SK-N-SH treated with all-trans-retinoic acid at 6 μM for 48 hours (cell line): Measurements from ENCODE around the gene HCAR2.
A peak's percentile ranks its signal among the peaks of the same experiment; 100 is the strongest.

Experiments used
- ATAC-seq: fragments of 200-7000 bp; cut with Tn5 transposase; 3 replicates; pipeline ENCODE4 v1.9.1; 2020; ENCODE audit warnings: mild to moderate bottlenecking, moderate library complexity
- ARNTL ChIP-seq: fragments of 450-650 bp; formaldehyde crosslinking; IDR thresholded peaks from 2 replicates; pipeline ENCODE4 v1.5.0; 2020; ENCODE audit warnings: low read depth, mild to moderate bottlenecking, moderate library complexity, borderline replicate concordance
- BACH2 ChIP-seq: fragments of 250-450 bp; sonication (Bioruptor Pico); IDR thresholded peaks from 2 replicates; pipeline ENCODE4 v1.9.0; 2021; ENCODE audit warnings: mild to moderate bottlenecking, borderline replicate concordance
- CSDC2 ChIP-seq: fragments of 250-450 bp; sonication (Bioruptor Pico); IDR thresholded peaks from 2 replicates; pipeline ENCODE4 v1.5.0; 2020; ENCODE audit warnings: mild to moderate bottlenecking, moderate library complexity
- ESRRG ChIP-seq: fragments of 250-450 bp; sonication (Bioruptor Pico); IDR thresholded peaks from 2 replicates; pipeline ENCODE4 v1.6.1; 2021; ENCODE audit warnings: mild to moderate bottlenecking
- GLIS3 ChIP-seq: fragments of 250-450 bp; sonication (Bioruptor Pico); IDR thresholded peaks from 2 replicates; pipeline ENCODE4 v1.5.0; 2020; ENCODE audit warnings: mild to moderate bottlenecking, moderate library complexity
- OSR1 ChIP-seq: fragments of 250-450 bp; sonication (Bioruptor Pico); IDR thresholded peaks from 2 replicates; pipeline ENCODE4 v1.8.0; 2022; ENCODE audit warnings: moderate library complexity, mild to moderate bottlenecking, inconsistent platforms
- PPARA ChIP-seq: fragments of 250-450 bp; sonication (Bioruptor Pico); IDR thresholded peaks from 2 replicates; pipeline ENCODE4 v1.5.0; 2020; ENCODE audit warnings: mild to moderate bottlenecking, borderline replicate concordance
- RARB ChIP-seq: fragments of 250-450 bp; sonication (Bioruptor Pico); IDR thresholded peaks from 2 replicates; pipeline ENCODE4 v1.8.0; 2021; ENCODE audit warnings: mild to moderate bottlenecking, moderate library complexity
- SNAI2 ChIP-seq: fragments of 250-450 bp; sonication (Bioruptor Pico); IDR thresholded peaks from 2 replicates; pipeline ENCODE4 v1.5.0; 2020; ENCODE audit warnings: mild to moderate bottlenecking, moderate library complexity
- TCF4 ChIP-seq: fragments of 250-450 bp; sonication (Bioruptor Pico); IDR thresholded peaks from 2 replicates; pipeline ENCODE4 v1.8.0; 2021; ENCODE audit warnings: mild to moderate bottlenecking, moderate library complexity, borderline replicate concordance
- TOX ChIP-seq: fragments of 250-450 bp; sonication (Bioruptor Pico); IDR thresholded peaks from 2 replicates; pipeline ENCODE4 v1.8.0; 2021; ENCODE audit warnings: mild to moderate bottlenecking, moderate library complexity, borderline replicate concordance
- ZFP3 ChIP-seq: fragments of 250-450 bp; sonication (Bioruptor Pico); IDR thresholded peaks from 2 replicates; pipeline ENCODE4 v1.5.0; 2020; ENCODE audit warnings: mild to moderate bottlenecking, moderate library complexity
- ZFP30 ChIP-seq: fragments of 450-650 bp; formaldehyde crosslinking; IDR thresholded peaks from 2 replicates; pipeline ENCODE4 v1.5.0; 2022; ENCODE audit warnings: mild to moderate bottlenecking, moderate library complexity
- ZNF565 ChIP-seq: fragments of 450-650 bp; formaldehyde crosslinking; conservative IDR thresholded peaks from 2 replicates; pipeline ENCODE4 v1.5.0; 2020; ENCODE audit warnings: low read depth, mild to moderate bottlenecking, moderate library complexity
- ZNF70 ChIP-seq: fragments of 450-650 bp; formaldehyde crosslinking; IDR thresholded peaks from 2 replicates; pipeline ENCODE4 v1.5.0; 2020; ENCODE audit warnings: mild to moderate bottlenecking, moderate library complexity
- ZNF8 ChIP-seq: fragments of 450-650 bp; formaldehyde crosslinking; IDR thresholded peaks from 2 replicates; pipeline ENCODE4 v1.5.0; 2020; ENCODE audit warnings: mild to moderate bottlenecking, moderate library complexity
- TF ChIP-seq, protein P1 (sequence below): fragments of 250-450 bp; sonication (Bioruptor Pico); IDR thresholded peaks from 2 replicates; pipeline ENCODE4 v1.8.0; 2021; ENCODE audit warnings: low read depth, mild to moderate bottlenecking, moderate library complexity, borderline replicate concordance
- TF ChIP-seq, protein P2 (sequence below): fragments of 250-450 bp; sonication (Bioruptor Pico); IDR thresholded peaks from 2 replicates; pipeline ENCODE4 v1.5.0; 2020; ENCODE audit warnings: mild to moderate bottlenecking, moderate library complexity
- TF ChIP-seq, protein P3 (sequence below): fragments of 250-450 bp; sonication (Bioruptor Pico); IDR thresholded peaks from 2 replicates; pipeline ENCODE4 v1.5.1; 2020; ENCODE audit warnings: low read depth, mild to moderate bottlenecking, moderate library complexity
- TF ChIP-seq, protein P4 (sequence below): fragments of 250-450 bp; sonication (Bioruptor Pico); IDR thresholded peaks from 2 replicates; pipeline ENCODE4 v1.5.1; 2021; ENCODE audit warnings: mild to moderate bottlenecking, moderate library complexity
- TF ChIP-seq, protein P5 (sequence below): fragments of 250-450 bp; sonication (Bioruptor Pico); IDR thresholded peaks from 2 replicates; pipeline ENCODE4 v1.8.0; 2020; ENCODE audit warnings: mild to moderate bottlenecking, moderate library complexity, borderline replicate concordance

The HCAR2 gene

DNA sequence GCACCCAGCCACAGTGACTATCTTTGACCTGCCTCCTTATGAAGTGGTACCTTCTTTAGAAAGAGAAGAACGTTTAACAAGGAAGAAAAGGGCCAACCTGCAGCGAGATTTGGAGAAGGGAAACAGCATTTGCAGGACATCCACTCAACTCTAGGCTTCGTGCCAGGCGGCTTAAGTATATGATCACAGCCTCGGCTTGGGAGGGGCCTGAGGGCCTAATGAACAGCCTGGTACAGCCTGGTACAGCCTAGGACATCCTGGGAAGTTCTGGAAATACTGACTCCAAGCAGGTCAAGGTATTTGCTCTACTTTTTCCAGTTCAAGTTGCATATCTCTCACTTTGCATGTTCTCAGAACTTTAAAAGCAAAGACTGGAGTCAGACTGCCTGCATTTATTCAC lies 16.1 kb downstream of the HCAR2 start:
- no peak; the same call in 2 of the 3 replicates for ATAC-seq
- TF ChIP-seq ZFP30 (CRISPR knock-in tag) = no peak
- 0 out of 2 replicates have a peak, but pooled peaks have one; percentile 20 for TF ChIP-seq ZFP3 (CRISPR knock-in tag)

DNA sequence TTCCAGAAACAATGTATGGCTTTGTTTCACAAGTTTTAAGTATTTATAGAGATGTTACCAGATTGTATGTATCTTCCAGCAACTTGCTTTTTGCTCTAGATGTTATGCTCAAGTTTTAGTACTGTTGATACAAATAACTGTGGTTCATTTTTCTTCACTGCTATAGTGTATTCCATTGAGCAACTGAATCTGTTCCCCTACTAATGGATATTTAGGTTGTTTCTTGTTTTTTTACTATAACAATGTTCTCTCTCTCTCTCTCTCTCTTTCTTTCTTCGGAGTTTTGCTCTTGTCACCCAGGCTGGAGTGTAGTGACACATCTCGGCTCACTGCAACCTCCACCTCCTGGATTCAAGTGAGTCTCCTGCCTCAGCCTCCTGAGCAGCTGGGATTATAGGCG lies 16.6 kb downstream of the HCAR2 start:
- TF ChIP-seq GLIS3 (no peak), BACH2 (CRISPR knock-in tag) (no peak), ZFP30 (CRISPR knock-in tag) (no peak), ZNF70 (CRISPR knock-in tag) (no peak), TOX (CRISPR knock-in tag) (no peak), ZNF565 (CRISPR knock-in tag) (no peak), TCF4 (CRISPR knock-in tag) (no peak), SNAI2 (no peak), ESRRG (CRISPR knock-in tag) (no peak), OSR1 (CRISPR knock-in tag) (no peak), ZNF8 (CRISPR knock-in tag) (no peak)
- TF ChIP-seq, protein P1, sequence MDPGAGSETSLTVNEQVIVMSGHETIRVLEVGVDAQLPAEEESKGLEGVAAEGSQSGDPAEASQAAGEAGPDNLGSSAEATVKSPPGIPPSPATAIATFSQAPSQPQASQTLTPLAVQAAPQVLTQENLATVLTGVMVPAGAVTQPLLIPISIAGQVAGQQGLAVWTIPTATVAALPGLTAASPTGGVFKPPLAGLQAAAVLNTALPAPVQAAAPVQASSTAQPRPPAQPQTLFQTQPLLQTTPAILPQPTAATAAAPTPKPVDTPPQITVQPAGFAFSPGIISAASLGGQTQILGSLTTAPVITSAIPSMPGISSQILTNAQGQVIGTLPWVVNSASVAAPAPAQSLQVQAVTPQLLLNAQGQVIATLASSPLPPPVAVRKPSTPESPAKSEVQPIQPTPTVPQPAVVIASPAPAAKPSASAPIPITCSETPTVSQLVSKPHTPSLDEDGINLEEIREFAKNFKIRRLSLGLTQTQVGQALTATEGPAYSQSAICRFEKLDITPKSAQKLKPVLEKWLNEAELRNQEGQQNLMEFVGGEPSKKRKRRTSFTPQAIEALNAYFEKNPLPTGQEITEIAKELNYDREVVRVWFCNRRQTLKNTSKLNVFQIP (CRISPR knock-in tag) = no peak
- TF ChIP-seq, protein P2, sequence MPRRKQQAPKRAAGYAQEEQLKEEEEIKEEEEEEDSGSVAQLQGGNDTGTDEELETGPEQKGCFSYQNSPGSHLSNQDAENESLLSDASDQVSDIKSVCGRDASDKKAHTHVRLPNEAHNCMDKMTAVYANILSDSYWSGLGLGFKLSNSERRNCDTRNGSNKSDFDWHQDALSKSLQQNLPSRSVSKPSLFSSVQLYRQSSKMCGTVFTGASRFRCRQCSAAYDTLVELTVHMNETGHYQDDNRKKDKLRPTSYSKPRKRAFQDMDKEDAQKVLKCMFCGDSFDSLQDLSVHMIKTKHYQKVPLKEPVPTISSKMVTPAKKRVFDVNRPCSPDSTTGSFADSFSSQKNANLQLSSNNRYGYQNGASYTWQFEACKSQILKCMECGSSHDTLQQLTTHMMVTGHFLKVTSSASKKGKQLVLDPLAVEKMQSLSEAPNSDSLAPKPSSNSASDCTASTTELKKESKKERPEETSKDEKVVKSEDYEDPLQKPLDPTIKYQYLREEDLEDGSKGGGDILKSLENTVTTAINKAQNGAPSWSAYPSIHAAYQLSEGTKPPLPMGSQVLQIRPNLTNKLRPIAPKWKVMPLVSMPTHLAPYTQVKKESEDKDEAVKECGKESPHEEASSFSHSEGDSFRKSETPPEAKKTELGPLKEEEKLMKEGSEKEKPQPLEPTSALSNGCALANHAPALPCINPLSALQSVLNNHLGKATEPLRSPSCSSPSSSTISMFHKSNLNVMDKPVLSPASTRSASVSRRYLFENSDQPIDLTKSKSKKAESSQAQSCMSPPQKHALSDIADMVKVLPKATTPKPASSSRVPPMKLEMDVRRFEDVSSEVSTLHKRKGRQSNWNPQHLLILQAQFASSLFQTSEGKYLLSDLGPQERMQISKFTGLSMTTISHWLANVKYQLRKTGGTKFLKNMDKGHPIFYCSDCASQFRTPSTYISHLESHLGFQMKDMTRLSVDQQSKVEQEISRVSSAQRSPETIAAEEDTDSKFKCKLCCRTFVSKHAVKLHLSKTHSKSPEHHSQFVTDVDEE (CRISPR knock-in tag) = no peak
- TF ChIP-seq, protein P3, sequence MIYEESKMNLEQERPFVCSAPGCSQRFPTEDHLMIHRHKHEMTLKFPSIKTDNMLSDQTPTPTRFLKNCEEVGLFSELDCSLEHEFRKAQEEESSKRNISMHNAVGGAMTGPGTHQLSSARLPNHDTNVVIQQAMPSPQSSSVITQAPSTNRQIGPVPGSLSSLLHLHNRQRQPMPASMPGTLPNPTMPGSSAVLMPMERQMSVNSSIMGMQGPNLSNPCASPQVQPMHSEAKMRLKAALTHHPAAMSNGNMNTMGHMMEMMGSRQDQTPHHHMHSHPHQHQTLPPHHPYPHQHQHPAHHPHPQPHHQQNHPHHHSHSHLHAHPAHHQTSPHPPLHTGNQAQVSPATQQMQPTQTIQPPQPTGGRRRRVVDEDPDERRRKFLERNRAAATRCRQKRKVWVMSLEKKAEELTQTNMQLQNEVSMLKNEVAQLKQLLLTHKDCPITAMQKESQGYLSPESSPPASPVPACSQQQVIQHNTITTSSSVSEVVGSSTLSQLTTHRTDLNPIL = no peak
- TF ChIP-seq, protein P4, sequence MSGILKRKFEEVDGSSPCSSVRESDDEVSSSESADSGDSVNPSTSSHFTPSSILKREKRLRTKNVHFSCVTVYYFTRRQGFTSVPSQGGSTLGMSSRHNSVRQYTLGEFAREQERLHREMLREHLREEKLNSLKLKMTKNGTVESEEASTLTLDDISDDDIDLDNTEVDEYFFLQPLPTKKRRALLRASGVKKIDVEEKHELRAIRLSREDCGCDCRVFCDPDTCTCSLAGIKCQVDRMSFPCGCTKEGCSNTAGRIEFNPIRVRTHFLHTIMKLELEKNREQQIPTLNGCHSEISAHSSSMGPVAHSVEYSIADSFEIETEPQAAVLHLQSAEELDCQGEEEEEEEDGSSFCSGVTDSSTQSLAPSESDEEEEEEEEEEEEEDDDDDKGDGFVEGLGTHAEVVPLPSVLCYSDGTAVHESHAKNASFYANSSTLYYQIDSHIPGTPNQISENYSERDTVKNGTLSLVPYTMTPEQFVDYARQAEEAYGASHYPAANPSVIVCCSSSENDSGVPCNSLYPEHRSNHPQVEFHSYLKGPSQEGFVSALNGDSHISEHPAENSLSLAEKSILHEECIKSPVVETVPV (CRISPR knock-in tag) = no peak
- TF ChIP-seq, protein P5, sequence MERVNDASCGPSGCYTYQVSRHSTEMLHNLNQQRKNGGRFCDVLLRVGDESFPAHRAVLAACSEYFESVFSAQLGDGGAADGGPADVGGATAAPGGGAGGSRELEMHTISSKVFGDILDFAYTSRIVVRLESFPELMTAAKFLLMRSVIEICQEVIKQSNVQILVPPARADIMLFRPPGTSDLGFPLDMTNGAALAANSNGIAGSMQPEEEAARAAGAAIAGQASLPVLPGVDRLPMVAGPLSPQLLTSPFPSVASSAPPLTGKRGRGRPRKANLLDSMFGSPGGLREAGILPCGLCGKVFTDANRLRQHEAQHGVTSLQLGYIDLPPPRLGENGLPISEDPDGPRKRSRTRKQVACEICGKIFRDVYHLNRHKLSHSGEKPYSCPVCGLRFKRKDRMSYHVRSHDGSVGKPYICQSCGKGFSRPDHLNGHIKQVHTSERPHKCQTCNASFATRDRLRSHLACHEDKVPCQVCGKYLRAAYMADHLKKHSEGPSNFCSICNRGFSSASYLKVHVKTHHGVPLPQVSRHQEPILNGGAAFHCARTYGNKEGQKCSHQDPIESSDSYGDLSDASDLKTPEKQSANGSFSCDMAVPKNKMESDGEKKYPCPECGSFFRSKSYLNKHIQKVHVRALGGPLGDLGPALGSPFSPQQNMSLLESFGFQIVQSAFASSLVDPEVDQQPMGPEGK (CRISPR knock-in tag) = no peak
- TF ChIP-seq, all 23 proteins: peak for 0
- no peak for ATAC-seq

DNA sequence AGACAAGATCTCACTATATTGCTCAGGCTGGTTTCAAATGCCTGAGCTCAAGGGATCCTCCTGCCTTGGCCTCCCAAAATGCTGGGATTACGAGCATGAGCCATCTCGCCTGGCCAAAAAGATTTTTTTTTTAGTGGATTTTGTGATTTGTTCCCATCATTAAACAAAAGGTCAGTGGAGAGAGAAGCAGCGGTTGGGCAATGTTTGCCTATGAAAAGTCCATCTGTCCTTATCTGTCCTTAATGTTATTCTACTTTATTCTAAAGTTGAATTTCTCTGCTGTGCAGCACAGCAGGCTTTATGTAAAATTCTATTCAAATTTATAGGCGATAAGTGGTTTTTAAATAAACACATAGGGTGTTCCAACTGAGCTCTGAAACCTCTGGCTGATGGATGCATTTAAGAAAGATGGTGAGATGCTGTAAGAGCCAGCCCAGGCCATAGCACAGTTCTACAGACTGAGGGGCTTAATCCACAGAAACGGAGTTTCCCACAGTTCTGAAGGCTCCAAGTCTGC lies 18.8 kb downstream of the HCAR2 start:
- TF ChIP-seq PPARA (CRISPR knock-in tag) (no peak), OSR1 (CRISPR knock-in tag) (no peak), ARNTL (CRISPR knock-in tag) (no peak), BACH2 (CRISPR knock-in tag) (no peak), TOX (CRISPR knock-in tag) (no peak), ZNF70 (CRISPR knock-in tag) (no peak), ZFP3 (CRISPR knock-in tag) (no peak), RARB (no peak), ZFP30 (CRISPR knock-in tag) (no peak), CSDC2 (CRISPR knock-in tag) (no peak)
- TF ChIP-seq, protein P4 (CRISPR knock-in tag) = no peak
- TF ChIP-seq, protein P1 (CRISPR knock-in tag) = no peak
- TF ChIP-seq, protein P5 (CRISPR knock-in tag) = no peak
- no peak for ATAC-seq
